ENCODE results near the gene LAMTOR5. TPM values are rescaled to one million over a fixed set of nuclear protein-coding genes. Genes with fewer than 3 reads are reported as not detected.

Gene LAMTOR5
- total RNA-seq, 1 donor = 38.4 TPM

- Histone ChIP-seq H4K20me1 (ENCODE audit: insufficient read depth, low read length) (no peaks in the 10 kb centered on the region), H3K27me3 (ENCODE audit: insufficient read depth, low read length) (peaks cover 54% of the 10 kb centered on the region), H3K27ac (ENCODE audit: low read depth, low read length) (no peak overlapping the region), H3K4me1 (ENCODE audit: insufficient read depth, low read length) (no peaks in the 10 kb centered on the region), H2AFZ (ENCODE audit: low read length) (no peak overlapping the region), H3K36me3 (ENCODE audit: insufficient read depth, low read length) (no peaks in the 10 kb centered on the region), H3K79me2 (ENCODE audit: insufficient read depth, low read length) (no peaks in the 10 kb centered on the region), H3K9me3 (ENCODE audit: low read depth, low read length) (no peaks in the 10 kb centered on the region), H3K4me3 (ENCODE audit: insufficient read depth, low read length) (no peak overlapping the region), H3K4me2 (ENCODE audit: insufficient read depth, low read length) (no peak overlapping the region)
- no peak for DNase-seq (ENCODE audit: insufficient read length, low spot score, missing footprints)
- no peak for TF ChIP-seq CTCF (IDR thresholded peaks at IDR 0.05; ENCODE audit: extremely low read depth, low read depth, low read length)
Observed at GRCh38 chr1:110453829-110454228, 46.3 kb upstream of the LAMTOR5 start.

GRCh38 chr1:110452330-110452729 lies 44.8 kb upstream of the LAMTOR5 start:
- TF ChIP-seq CTCF (IDR thresholded peaks at IDR 0.05; ENCODE audit: extremely low read depth, low read depth, low read length) = no peak

GRCh38 chr1:110450929-110451328 lies 43.4 kb upstream of the LAMTOR5 start, which contains the start of gene PROK1:
Gene PROK1 (plus strand): TSS chr1:110451149. CDS start chr1:110451217, 68 bp downstream.
- H4K20me1 ChIP-seq (ENCODE audit: insufficient read depth, low read length) = no peaks in the 10 kb centered on the region
- H3K36me3 ChIP-seq (ENCODE audit: insufficient read depth, low read length) = no peaks in the 10 kb centered on the region
- no peak within 1 kb of the TSS for H3K4me2 ChIP-seq (ENCODE audit: insufficient read depth, low read length)
- no peak within 1 kb of the TSS for H3K4me3 ChIP-seq (ENCODE audit: insufficient read depth, low read length)
- H3K27ac ChIP-seq (ENCODE audit: low read depth, low read length) = no peak within 1 kb of the TSS
- no peaks in the 10 kb centered on the region for H3K4me1 ChIP-seq (ENCODE audit: insufficient read depth, low read length)
- DNase-seq (ENCODE audit: insufficient read length, low spot score, missing footprints) = no peak
- H3K9me3 ChIP-seq (ENCODE audit: low read depth, low read length) = no peaks in the 10 kb centered on the region
- H3K27me3 ChIP-seq (ENCODE audit: insufficient read depth, low read length) = peaks cover 66% of the 10 kb centered on the region
- H2AFZ ChIP-seq (ENCODE audit: low read length) = no peak within 1 kb of the TSS
- TF ChIP-seq CTCF (IDR thresholded peaks at IDR 0.05; ENCODE audit: extremely low read depth, low read depth, low read length) = no peak
- no peaks in the 10 kb centered on the region for H3K79me2 ChIP-seq (ENCODE audit: insufficient read depth, low read length)

More at GRCh38 chr1:110452330-110452729, 44.8 kb upstream of the LAMTOR5 start:
- Histone ChIP-seq H3K4me3 (ENCODE audit: insufficient read depth, low read length) (no peak overlapping the region), H4K20me1 (ENCODE audit: insufficient read depth, low read length) (no peaks in the 10 kb centered on the region), H2AFZ (ENCODE audit: low read length) (no peak overlapping the region), H3K79me2 (ENCODE audit: insufficient read depth, low read length) (no peaks in the 10 kb centered on the region), H3K4me2 (ENCODE audit: insufficient read depth, low read length) (no peak overlapping the region), H3K4me1 (ENCODE audit: insufficient read depth, low read length) (no peaks in the 10 kb centered on the region), H3K9me3 (ENCODE audit: low read depth, low read length) (no peaks in the 10 kb centered on the region), H3K27ac (ENCODE audit: low read depth, low read length) (no peak overlapping the region), H3K27me3 (ENCODE audit: insufficient read depth, low read length) (peaks cover 66% of the 10 kb centered on the region), H3K36me3 (ENCODE audit: insufficient read depth, low read length) (no peaks in the 10 kb centered on the region)
- DNase-seq (ENCODE audit: insufficient read length, low spot score, missing footprints) = no peak

GRCh38 chr1:110449661-110450651 lies 42.5 kb upstream of the LAMTOR5 start:
- H3K4me1 ChIP-seq (ENCODE audit: insufficient read depth, low read length) = no peaks in the 10 kb centered on the region

More at GRCh38 chr1:110449661-110450651, 42.5 kb upstream of the LAMTOR5 start:
- H4K20me1 ChIP-seq (ENCODE audit: insufficient read depth, low read length) = no peaks in the 10 kb centered on the region
- peaks cover 66% of the 10 kb centered on the region for H3K27me3 ChIP-seq (ENCODE audit: insufficient read depth, low read length)
- no peaks in the 10 kb centered on the region for H3K9me3 ChIP-seq (ENCODE audit: low read depth, low read length)
- TF ChIP-seq CTCF (IDR thresholded peaks at IDR 0.05; ENCODE audit: extremely low read depth, low read depth, low read length) = no peak
- no peaks in the 10 kb centered on the region for H3K36me3 ChIP-seq (ENCODE audit: insufficient read depth, low read length)
- H3K79me2 ChIP-seq (ENCODE audit: insufficient read depth, low read length) = no peaks in the 10 kb centered on the region
- no peak for DNase-seq (ENCODE audit: insufficient read length, low spot score, missing footprints)
- H3K4me2 ChIP-seq (ENCODE audit: insufficient read depth, low read length) = no peak overlapping the region
- no peak overlapping the region for H3K4me3 ChIP-seq (ENCODE audit: insufficient read depth, low read length)
- H2AFZ ChIP-seq (ENCODE audit: low read length) = no peak overlapping the region
- H3K27ac ChIP-seq (ENCODE audit: low read depth, low read length) = no peak overlapping the region

Measured in osteoblast (primary cell).